Smooth muscle cell (in vitro differentiated cells): ENCODE data around the gene NPIPB8. TPM values are rescaled to one million over a fixed set of nuclear protein-coding genes. Genes with fewer than 3 reads are reported as not detected.
"Not testable (repeated sequence)": the region's sequence is repeated elsewhere in the genome, so short reads cannot be mapped to it uniquely, and the experiment has no call there.

Experiments
- DNase-seq: peaks from one replicate; lab custom pipeline; 2025; ENCODE audit not compliant: unreplicated experiment; lab: John Stamatoyannopoulos, UW
- H2AFZ ChIP-seq: fragments of 200-600 bp; sonication (generic); 2 replicates; pipeline ENCODE4 v1.6.0; 2016; ENCODE audit warnings: antibody characterized with exemption, low read depth, mild to moderate bottlenecking
- H3F3A ChIP-seq: fragments of 200-600 bp; sonication (generic); 2 replicates; pipeline ENCODE4 v1.6.0; 2017; ENCODE audit warnings: antibody characterized with exemption, low read depth
- H3K27ac ChIP-seq: fragments of 200-600 bp; sonication (generic); 2 replicates; pipeline ENCODE4 v1.5.1; 2016; ENCODE audit warnings: low read depth, mild to moderate bottlenecking
- H3K27me3 ChIP-seq: fragments of 200-600 bp; sonication (generic); 2 replicates; pipeline ENCODE4 v1.6.1; 2016; ENCODE audit warnings: low read depth, mild to moderate bottlenecking
- H3K36me3 ChIP-seq: fragments of 200-600 bp; sonication (generic); 2 replicates; pipeline ENCODE4 v1.5.1; 2016; ENCODE audit warnings: low read depth
- H3K4me1 ChIP-seq: fragments of 200-600 bp; sonication (generic); 2 replicates; pipeline ENCODE4 v1.5.1; 2016; ENCODE audit warnings: low read depth
- H3K4me2 ChIP-seq: fragments of 200-600 bp; sonication (generic); 2 replicates; pipeline ENCODE4 v1.6.0; 2016; ENCODE audit warnings: mild to moderate bottlenecking
- H3K4me3 ChIP-seq: fragments of 200-600 bp; sonication (generic); 2 replicates; pipeline ENCODE4 v1.5.1; 2016; ENCODE audit warnings: mild to moderate bottlenecking
- H3K79me2 ChIP-seq: fragments of 200-600 bp; sonication (generic); 2 replicates; pipeline ENCODE4 v1.6.0; 2016; ENCODE audit warnings: low read depth, mild to moderate bottlenecking
- H3K9ac ChIP-seq: fragments of 200-600 bp; sonication (generic); 2 replicates; pipeline ENCODE4 v1.6.0; 2016; ENCODE audit warnings: low read depth
- H3K9me3 ChIP-seq: fragments of 200-600 bp; sonication (generic); replicated peaks from 2 replicates; pipeline ENCODE4 v1.5.1; 2016; ENCODE audit warnings: low read depth
- H4K20me1 ChIP-seq: fragments of 200-600 bp; sonication (generic); 2 replicates; pipeline ENCODE4 v1.6.0; 2016; ENCODE audit warnings: low read depth
- WGBS: methylation state at CpG from one replicate; pipeline ENCODE4 v1.1.7; 2016; ENCODE audit warnings: low lambda C conversion rate; 5-methylcytosine and 5-hydroxymethylcytosine counted together
- polyA plus RNA-seq: library from polyadenylated mRNA; unstranded; fragments of >200 nt; fragmentation: Nextera tagmentation; extraction: Ambion mirVana; gene quantifications from 2 replicates; pipeline ENCODE4 v1.2.1, GENCODE V29; 2016
- total RNA-seq: library from RNA; depleted of rRNA; stranded (reverse); fragments of >200 nt; gene quantifications from 2 replicates; pipeline ENCODE4 v1.2.3, GENCODE V29; 2014

The NPIPB8 gene
- total and polyA plus RNA-seq, 2 experiments from 2014 or later, result 0.58 TPM; not detected in 1

- not testable (repeated sequence) for H3K9ac ChIP-seq, H3K79me2 ChIP-seq, H3K4me1 ChIP-seq, H2AFZ ChIP-seq, H3F3A ChIP-seq, H3K27me3 ChIP-seq, H4K20me1 ChIP-seq, DNase-seq, H3K36me3 ChIP-seq, H3K9me3 ChIP-seq, H3K27ac ChIP-seq, H3K4me3 ChIP-seq, H3K4me2 ChIP-seq
- WGBS, result 80% methylated on average over 9 of the region's 19 CpGs
Measured at GRCh38 chr16:28700349-28700748, 62.5 kb downstream of the NPIPB8 start.

- no CpG with 5 or more reads among the region's 8 CpGs for WGBS
- H3K79me2 ChIP-seq, result not testable (repeated sequence)
Measured at GRCh38 chr16:28701384-28701783, 63.5 kb downstream of the NPIPB8 start.

GRCh38 chr16:28704246-28704645 lies 66.4 kb downstream of the NPIPB8 start:
- not testable (repeated sequence) for H2AFZ ChIP-seq, H3K36me3 ChIP-seq, H3F3A ChIP-seq, H3K9me3 ChIP-seq, H3K4me2 ChIP-seq, H4K20me1 ChIP-seq, H3K4me3 ChIP-seq, H3K9ac ChIP-seq, H3K79me2 ChIP-seq, H3K4me1 ChIP-seq, H3K27me3 ChIP-seq, H3K27ac ChIP-seq, DNase-seq
- 91% methylated on average over 4 of the region's 7 CpGs for WGBS

More at GRCh38 chr16:28701384-28701783, 63.5 kb downstream of the NPIPB8 start:
- not testable (repeated sequence) for H3K27me3 ChIP-seq, H2AFZ ChIP-seq, H3K4me1 ChIP-seq, H3K9ac ChIP-seq, H3K27ac ChIP-seq, H3F3A ChIP-seq, H3K4me2 ChIP-seq, H4K20me1 ChIP-seq, H3K9me3 ChIP-seq, H3K36me3 ChIP-seq, DNase-seq, H3K4me3 ChIP-seq

Other genes with a start within 250 kb of the NPIPB8 start
- 86.8 and 89.3 TPM in 2 replicates for gene EIF3CL, start 234.2 kb upstream of the NPIPB8 start, total RNA-seq
- gene EIF3CL, start 234.2 kb upstream of the NPIPB8 start, polyA plus RNA-seq, result not detected in 2 replicates
- gene NPIPB7, start 165.7 kb upstream of the NPIPB8 start, total RNA-seq, result not detected in 2 replicates
- not detected in 2 replicates for gene NPIPB7, start 165.7 kb upstream of the NPIPB8 start, polyA plus RNA-seq
- gene CLN3, start 146.0 kb upstream of the NPIPB8 start, total RNA-seq, result 10.5 and 15.3 TPM in 2 replicates
- 19.6 and 30.9 TPM in 2 replicates for gene CLN3, start 146.0 kb upstream of the NPIPB8 start, polyA plus RNA-seq
- not detected in 2 replicates for gene APOBR, start 143.4 kb upstream of the NPIPB8 start, total RNA-seq
- not detected in 2 replicates for gene APOBR, start 143.4 kb upstream of the NPIPB8 start, polyA plus RNA-seq
- not detected in 2 replicates for gene IL27, start 131.2 kb upstream of the NPIPB8 start, total RNA-seq
- not detected in 2 replicates for gene IL27, start 131.2 kb upstream of the NPIPB8 start, polyA plus RNA-seq
- 0.40 and 0.67 TPM in 2 replicates for gene NUPR1, start 99.1 kb upstream of the NPIPB8 start, total RNA-seq
- 9.9 and 22.2 TPM in 2 replicates for gene NUPR1, start 99.1 kb upstream of the NPIPB8 start, polyA plus RNA-seq
- gene SGF29, start 84.1 kb upstream of the NPIPB8 start, total RNA-seq, result 4.9 and 5.7 TPM in 2 replicates
- gene SGF29, start 84.1 kb upstream of the NPIPB8 start, polyA plus RNA-seq, result 9.4 and 11.9 TPM in 2 replicates
- gene SULT1A2, start 41.0 kb upstream of the NPIPB8 start, total RNA-seq, result not detected in 2 replicates
- gene SULT1A2, start 41.0 kb upstream of the NPIPB8 start, polyA plus RNA-seq, result not detected in 2 replicates
- gene SULT1A1, start 28.0 kb upstream of the NPIPB8 start, total RNA-seq, result 0.09 TPM in 1 of 2 replicates, not detected in the other
- gene SULT1A1, start 28.0 kb upstream of the NPIPB8 start, polyA plus RNA-seq, result 0.72 and 1.3 TPM in 2 replicates
- 53.7 and 54.7 TPM in 2 replicates for gene EIF3C, start 73.4 kb downstream of the NPIPB8 start, total RNA-seq
- gene EIF3C, start 73.4 kb downstream of the NPIPB8 start, polyA plus RNA-seq, result 277 and 320 TPM in 2 replicates
- 2.6 and 3.7 TPM in 2 replicates for gene NPIPB9, start 113.7 kb downstream of the NPIPB8 start, total RNA-seq
- 0.32 and 0.91 TPM in 2 replicates for gene NPIPB9, start 113.7 kb downstream of the NPIPB8 start, polyA plus RNA-seq
- gene ATXN2L, start 184.9 kb downstream of the NPIPB8 start, total RNA-seq, result 81.2 and 89.3 TPM in 2 replicates
- 93.3 and 108 TPM in 2 replicates for gene ATXN2L, start 184.9 kb downstream of the NPIPB8 start, polyA plus RNA-seq
- gene TUFM, start 208.3 kb downstream of the NPIPB8 start, total RNA-seq, result 67.2 and 76.1 TPM in 2 replicates
- 191 and 200 TPM in 2 replicates for gene TUFM, start 208.3 kb downstream of the NPIPB8 start, polyA plus RNA-seq
- 11.4 and 17.3 TPM in 2 replicates for gene SH2B1, start 225.8 kb downstream of the NPIPB8 start, total RNA-seq
- 17.3 and 18.8 TPM in 2 replicates for gene SH2B1, start 225.8 kb downstream of the NPIPB8 start, polyA plus RNA-seq
- 0.09 and 0.36 TPM in 2 replicates for gene ATP2A1, start 240.4 kb downstream of the NPIPB8 start, total RNA-seq
- gene ATP2A1, start 240.4 kb downstream of the NPIPB8 start, polyA plus RNA-seq, result 0.87 and 1.2 TPM in 2 replicates